Pancreas (tissue), 10 donors: ENCODE data around the gene ZCCHC2. TPM values are rescaled to one million over a fixed set of nuclear protein-coding genes. Genes with fewer than 3 reads are reported as not detected.
A peak's percentile ranks its signal among the peaks of the same experiment; 100 is the strongest.

ENCODE experiments used
- ATAC-seq, 4 donors: fragments of 200-7000 bp; cut with Tn5 transposase; one replicate each; pipeline versions ENCODE4 v1.8.0 to v1.9.1; 2020; ENCODE audit warnings: mild to moderate bottlenecking in 4 of 4, moderate library complexity in 4 of 4
- DNase-seq, 6 donors: peaks; one replicate each; pipeline ENCODE4 v3.0.0-alpha.2; 2020
- FAIRE-seq: peaks from 2 replicates; lab custom pipeline; 2012; peaks lifted over from hg19 to GRCh38; lab: Jason Lieb, UNC
- H3K27ac ChIP-seq, 4 donors: fragments of 200-600 bp; sonication (generic); 1 replicate in 3 of 4; 2 replicates in 1 of 4; pipeline versions ENCODE4 v1.5.0 to v1.8.0; 2020
- H3K27me3 ChIP-seq, 4 donors: fragments of 200-600 bp; one replicate each; pipeline ENCODE4 v1.8.0; 2021
- H3K36me3 ChIP-seq, 3 donors: fragments of 200-600 bp; sonication (generic) in 1 of 3; one replicate each; pipeline versions ENCODE4 v1.5.0 to v1.8.0; 2020 to 2021
- H3K4me1 ChIP-seq, 3 donors: fragments of 200-600 bp; one replicate each; pipeline ENCODE4 v1.8.0; 2021
- H3K4me3 ChIP-seq, 4 donors: fragments of 200-600 bp; sonication (generic) in 2 of 4; one replicate each; pipeline versions ENCODE4 v1.5.0 to v1.8.0; 2020 to 2021
- H3K9me3 ChIP-seq, 4 donors: fragments of 200-600 bp; one replicate each; pipeline ENCODE4 v1.8.0; 2021
- WGBS, 2 donors: extraction: QIAGEN DNeasy Blood & Tissue Kit; methylation state at CpG; one replicate each; pipeline ENCODE4 v1.1.7; 2013; 5-methylcytosine and 5-hydroxymethylcytosine counted together
- intact Hi-C, 3 donors: fragments of 100-400 bp; cut with DNase I; formaldehyde crosslinking; loops; one replicate each; pipeline versions ENCODE4 v1.11.1 to v1.14.2; 2022
- polyA plus RNA-seq, 2 donors: library from polyadenylated mRNA; stranded (reverse); fragments of 200-250 nt; gene quantifications; one replicate each; pipeline ENCODE4 v1.2.3, GENCODE V29; 2013
- total RNA-seq, 6 donors: library from RNA; stranded (reverse); fragmentation: NEBNext Ultra II Directional in 4 of 6; extraction: Animal tissue kit (Norgen Biotek cat#: 25700) in 4 of 6; gene quantifications; one replicate each; pipeline versions ENCODE4 v1.2.1 to v1.2.4, GENCODE V29; 2021 to 2023
- TF ChIP-seq, protein P1 (sequence below), 4 donors: fragments of 200-600 bp; sonication (generic) in 3 of 4; IDR thresholded peaks; one replicate each; pipeline versions ENCODE4 v1.5.0 to v1.8.0; 2021; ENCODE audit warnings: antibody characterized with exemption in 4 of 4
- donor health status: healthy with polysubstance abuse.
- donor health status: DM: no; HTN: no; CAD: no; lungs with moderate emphysema.
- donor health status: DM: no; HTN: no; CAD: no.
- donor health status: control.
- donor health status: control.
- donor health status: Bipolar disorder and iron deficiency.
- donor health status: DM: yes; HTN: yes; CAD: no.
- donor health status: DM: no; HTN: no; CAD: no.
- donor health status: DM: no; HTN: no; CAD: no.
- donor health status: DM: yes; HTN: yes; CAD: no.

Gene ZCCHC2
- total and polyA plus RNA-seq, 8 donors: 4.1 to 14.2 (median 7.8) TPM

DNA sequence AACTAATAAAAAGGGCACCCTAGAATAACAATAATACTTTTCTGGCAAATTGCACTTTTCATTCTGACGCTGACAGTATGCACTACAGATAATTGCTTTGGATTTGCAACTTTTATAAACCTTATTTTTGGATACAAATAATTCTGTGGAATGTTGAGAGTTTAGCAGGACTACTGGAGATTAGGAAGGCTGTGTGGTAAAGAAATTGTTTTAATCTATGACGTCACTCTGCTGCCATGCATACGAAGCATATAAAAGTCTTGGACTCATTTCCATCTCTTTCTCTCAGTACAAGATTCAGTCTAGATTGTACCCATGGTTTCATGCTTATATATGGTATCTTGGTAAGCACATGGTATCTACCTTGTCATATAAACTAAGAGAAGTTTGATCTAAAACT, 28.1 kb upstream of the ZCCHC2 start:
- Histone ChIP-seq H3K4me1 (no peaks in the 10 kb centered on the region), H3K9me3 (no peaks in the 10 kb centered on the region), H3K36me3 (no peaks in the 10 kb centered on the region), H3K4me3 (no peak overlapping the region), H3K27me3 (no peaks in the 10 kb centered on the region), H3K27ac (no peak overlapping the region)
- TF ChIP-seq, protein P1, sequence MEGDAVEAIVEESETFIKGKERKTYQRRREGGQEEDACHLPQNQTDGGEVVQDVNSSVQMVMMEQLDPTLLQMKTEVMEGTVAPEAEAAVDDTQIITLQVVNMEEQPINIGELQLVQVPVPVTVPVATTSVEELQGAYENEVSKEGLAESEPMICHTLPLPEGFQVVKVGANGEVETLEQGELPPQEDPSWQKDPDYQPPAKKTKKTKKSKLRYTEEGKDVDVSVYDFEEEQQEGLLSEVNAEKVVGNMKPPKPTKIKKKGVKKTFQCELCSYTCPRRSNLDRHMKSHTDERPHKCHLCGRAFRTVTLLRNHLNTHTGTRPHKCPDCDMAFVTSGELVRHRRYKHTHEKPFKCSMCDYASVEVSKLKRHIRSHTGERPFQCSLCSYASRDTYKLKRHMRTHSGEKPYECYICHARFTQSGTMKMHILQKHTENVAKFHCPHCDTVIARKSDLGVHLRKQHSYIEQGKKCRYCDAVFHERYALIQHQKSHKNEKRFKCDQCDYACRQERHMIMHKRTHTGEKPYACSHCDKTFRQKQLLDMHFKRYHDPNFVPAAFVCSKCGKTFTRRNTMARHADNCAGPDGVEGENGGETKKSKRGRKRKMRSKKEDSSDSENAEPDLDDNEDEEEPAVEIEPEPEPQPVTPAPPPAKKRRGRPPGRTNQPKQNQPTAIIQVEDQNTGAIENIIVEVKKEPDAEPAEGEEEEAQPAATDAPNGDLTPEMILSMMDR (IDR thresholded peaks at IDR 0.05): no peak
- no peak for DNase-seq
- no peak for FAIRE-seq
- WGBS, 2 donors: 70 to 85% methylated on average over 3 of the region's 3 CpGs
- ATAC-seq: no peak
- intact Hi-C loops: no loop called here

DNA sequence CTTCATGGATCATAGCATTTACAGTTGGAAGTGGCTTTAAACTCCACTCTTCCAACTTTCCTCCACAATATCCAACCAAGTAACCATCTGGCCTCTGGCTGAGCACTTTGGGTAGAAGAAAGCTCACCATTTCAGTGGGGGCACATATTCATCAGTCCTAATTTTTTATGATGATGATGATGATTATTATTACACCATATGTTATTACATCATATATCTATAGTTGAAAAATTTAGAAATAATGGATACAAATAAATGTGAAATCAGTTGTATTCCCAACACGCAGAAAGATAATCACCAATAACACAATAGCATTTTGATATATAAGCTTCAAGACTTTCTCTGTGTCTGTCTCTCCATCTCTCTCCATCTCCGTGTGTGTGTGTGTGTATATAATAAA, 26.6 kb upstream of the ZCCHC2 start:
- 78 to 82% methylated on average over 2 of the region's 2 CpGs for WGBS, 2 donors
- intact Hi-C loops: no loop called here
- FAIRE-seq: no peak

DNA sequence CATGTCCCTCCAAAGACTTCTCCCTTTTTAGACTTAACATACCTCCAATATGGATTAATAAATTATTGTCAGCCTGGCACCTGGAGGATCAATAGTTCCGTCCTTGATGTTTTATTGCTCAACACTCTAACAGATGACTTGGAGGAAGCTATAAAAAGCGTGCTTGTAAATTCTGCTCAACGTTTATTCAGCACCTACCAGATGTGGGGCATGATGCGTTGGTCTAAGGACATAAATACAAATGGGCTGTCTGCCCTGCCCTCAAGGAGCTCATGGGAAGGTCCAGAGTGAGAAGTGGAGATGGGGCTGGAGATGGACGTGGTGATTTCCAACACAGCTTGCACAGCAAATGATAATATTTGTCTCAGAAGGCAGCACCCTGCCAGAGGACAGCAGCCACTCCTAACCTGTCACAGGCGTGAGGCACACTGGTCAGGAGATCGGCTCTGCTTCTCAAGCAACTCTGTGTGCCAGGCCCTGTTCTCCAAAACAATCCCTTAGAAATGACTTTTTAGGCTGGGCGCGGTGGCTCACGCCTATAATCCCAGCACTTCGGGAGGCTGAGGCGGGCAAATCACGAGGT, 25.5 kb upstream of the ZCCHC2 start:
- no peaks in the 10 kb centered on the region for H3K36me3 ChIP-seq
- intact Hi-C loops: no loop called here
- TF ChIP-seq, protein P1 (IDR thresholded peaks at IDR 0.05): no peak
- 65 to 72% methylated on average over 13 of the region's 13 CpGs for WGBS, 2 donors
- H3K4me3 ChIP-seq: no peak overlapping the region
- H3K9me3 ChIP-seq: no peaks in the 10 kb centered on the region
- no peaks in the 10 kb centered on the region for H3K4me1 ChIP-seq
- FAIRE-seq: no peak
- no peaks in the 10 kb centered on the region for H3K27me3 ChIP-seq
- peak in 1 of 4 donors; percentile 25 for ATAC-seq
- DNase-seq: no peak
- no peak overlapping the region for H3K27ac ChIP-seq

More for the DNA sequence above, 26.6 kb upstream of the ZCCHC2 start:
- Histone ChIP-seq H3K27me3 (no peaks in the 10 kb centered on the region), H3K27ac (no peak overlapping the region), H3K9me3 (no peaks in the 10 kb centered on the region), H3K4me3 (no peak overlapping the region), H3K4me1 (no peaks in the 10 kb centered on the region), H3K36me3 (no peaks in the 10 kb centered on the region)
- ATAC-seq (no peak), DNase-seq (no peak)
- TF ChIP-seq, protein P1 (IDR thresholded peaks at IDR 0.05): no peak

DNA sequence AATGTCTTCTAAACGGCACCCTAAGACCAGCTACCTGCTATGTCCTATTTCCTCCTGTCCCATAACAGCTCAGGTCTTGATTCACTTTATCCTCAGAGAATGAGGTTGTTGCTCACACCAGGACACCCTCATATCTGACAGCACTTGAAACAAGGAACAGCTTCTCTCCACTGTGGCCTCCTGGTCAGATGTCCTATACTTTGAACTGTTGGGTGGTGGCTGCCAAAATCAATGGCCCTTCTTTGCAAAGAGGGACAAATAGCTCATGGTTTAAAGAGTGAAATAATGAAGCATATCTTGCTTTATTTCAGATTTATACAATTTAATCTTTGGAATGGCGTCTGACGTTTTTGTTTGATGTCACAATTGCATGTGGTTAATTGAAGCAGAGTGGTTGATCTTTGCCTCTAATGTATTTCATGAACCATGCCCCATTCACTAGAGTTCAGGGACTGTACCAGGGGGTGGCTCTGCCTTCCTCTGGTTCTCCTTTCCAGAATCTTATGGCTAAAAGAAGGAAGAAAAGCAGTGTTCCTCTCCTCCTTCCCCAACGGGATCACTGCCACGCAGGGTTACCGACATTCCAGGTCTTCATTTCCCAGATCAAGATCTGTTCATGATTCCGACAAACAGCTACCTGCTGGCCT, 24.1 kb upstream of the ZCCHC2 start:
- Histone ChIP-seq H3K36me3 (no peaks in the 10 kb centered on the region), H3K27me3 (no peaks in the 10 kb centered on the region), H3K9me3 (no peaks in the 10 kb centered on the region), H3K4me1 (no peaks in the 10 kb centered on the region), H3K4me3 (no peak overlapping the region), H3K27ac (no peak overlapping the region)
- WGBS, 2 donors: 80% methylated on average over 7 of the region's 7 CpGs
- DNase-seq: no peak
- FAIRE-seq: no peak
- ATAC-seq: no peak
- TF ChIP-seq, protein P1 (IDR thresholded peaks at IDR 0.05): no peak
- intact Hi-C loops: no loop called here

DNA sequence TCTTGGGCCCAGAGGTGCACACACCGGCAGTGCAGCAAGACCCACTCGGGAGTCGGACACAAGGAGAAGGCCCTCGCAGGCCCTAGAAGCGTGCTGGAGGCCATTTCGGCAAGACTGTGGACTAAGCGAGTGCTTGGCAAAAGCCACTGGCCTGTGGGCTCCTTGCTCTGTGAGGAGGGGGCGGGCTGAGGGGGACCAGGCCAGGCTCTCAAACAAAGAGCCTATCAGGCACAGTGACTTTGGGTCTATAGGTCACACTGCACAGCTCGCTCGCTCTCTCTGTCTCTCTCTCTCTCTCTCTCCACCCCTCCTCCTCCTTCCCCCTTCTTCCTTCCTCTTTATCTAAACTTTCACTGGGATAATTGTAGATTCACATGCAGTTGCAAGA, 23.6 kb upstream of the ZCCHC2 start:
- Histone ChIP-seq H3K4me3 (no peak overlapping the region), H3K36me3 (no peaks in the 10 kb centered on the region), H3K27me3 (no peaks in the 10 kb centered on the region), H3K9me3 (no peaks in the 10 kb centered on the region), H3K4me1 (no peaks in the 10 kb centered on the region), H3K27ac (no peak overlapping the region)
- ATAC-seq (peak in 2 of 4 donors; percentile 37 to 64), FAIRE-seq (no peak), DNase-seq (no peak)
- intact Hi-C loops: no loop called here
- 93% methylated on average over 10 of the region's 10 CpGs for WGBS, 2 donors
- TF ChIP-seq, protein P1 (IDR thresholded peaks at IDR 0.05): no peak
